H1 (cell line): Measurements from ENCODE around the gene NUP98. TPM values are rescaled to one million over a fixed set of nuclear protein-coding genes. Genes with fewer than 3 reads are reported as not detected.

Experiments
- CBX8 ChIP-seq: fragments of 300-800, 300-1000 bp; sonication (generic); IDR thresholded peaks from 2 replicates; pipeline ENCODE4 v1.7.1; 2016; ENCODE audit warnings: low read depth, low read length, borderline replicate concordance
- CEBPB ChIP-seq: IDR thresholded peaks from 2 replicates; pipeline ENCODE4 v1.6.1; 2012; ENCODE audit warnings: low read depth, low read length
- POLR2AphosphoS5 ChIP-seq: IDR thresholded peaks from 2 replicates; pipeline ENCODE4 v1.6.1; 2011; ENCODE audit warnings: low read depth, low read length
- TAF1 ChIP-seq: IDR thresholded peaks from 2 replicates; pipeline ENCODE4 v1.6.1; 2011; ENCODE audit warnings: mild to moderate bottlenecking, low read depth, low read length
- polyA plus RNA-seq, 7 experiments: library from polyadenylated mRNA; depleted of rRNA in 3 of 7; stranded (reverse) in 5 of 7; unstranded in 2 of 7; fragments of >200 nt in 5 of 7; fragments of 200-250 nt in 2 of 7; gene quantifications; 1 replicate in 5 of 7; 2 replicates in 1 of 7; 4 replicates in 1 of 7; pipeline versions ENCODE4 v1.2.1 to v1.2.3, GENCODE V29; 2011 to 2013; ENCODE audit warnings: missing spikeins in 2 of 7, mixed read lengths in 2 of 7
- total RNA-seq: library from RNA; stranded (reverse); fragmentation: NEBNext Ultra II Directional; extraction: Animal tissue kit (Norgen Biotek cat#: 25700); gene quantifications from 2 replicates; pipeline ENCODE4 v1.2.1, GENCODE V29; 2021
- TF ChIP-seq, protein P1 (sequence below): fragments of 300-600 bp; sonication (generic); IDR thresholded peaks from 2 replicates; pipeline ENCODE4 v1.7.1; 2012; ENCODE audit warnings: low read length, moderate library complexity, mild to moderate bottlenecking, inconsistent platforms; ENCODE audit not compliant: insufficient replicate concordance
- TF ChIP-seq, protein P2 (sequence below), 3 experiments: IDR thresholded peaks; 1 replicate in 2 of 3; 2 replicates in 1 of 3; pipeline versions ENCODE4 v1.5.1 to v1.6.1; 2011; ENCODE audit warnings: low read length in 3 of 3, mild to moderate bottlenecking in 3 of 3, inconsistent platforms in 2 of 3, low read depth in 1 of 3, moderate library complexity in 1 of 3; ENCODE audit not compliant: insufficient read depth in 1 of 3; ENCODE audit errors: control extremely low read depth in 1 of 3

NUP98 gene
- total and polyA plus RNA-seq, 2 of the 8 experiments (the other 6 are each of a cell fraction or from before 2014, with no cell fraction given): 98.6 to 261 TPM

DNA sequence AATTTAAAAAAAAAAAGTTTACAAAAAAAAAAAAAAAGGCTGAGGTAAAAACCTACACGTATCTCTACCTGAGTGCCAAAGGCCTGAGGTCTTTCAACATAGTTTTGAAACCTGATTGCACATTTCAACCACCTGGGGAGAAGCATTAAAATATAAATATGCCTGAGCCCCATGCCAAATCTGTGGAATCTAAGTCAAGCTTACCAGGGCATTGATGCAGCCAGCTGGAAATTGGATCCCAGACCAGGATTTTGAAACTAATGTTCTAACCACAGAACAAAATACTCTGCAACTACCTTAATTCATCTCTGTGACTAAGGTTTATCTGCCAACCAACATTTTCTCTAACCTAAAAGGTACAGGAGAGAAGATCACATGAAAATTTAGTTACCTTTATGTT lies 87.4 kb downstream of the NUP98 start (continued):
- TF ChIP-seq, protein P1, sequence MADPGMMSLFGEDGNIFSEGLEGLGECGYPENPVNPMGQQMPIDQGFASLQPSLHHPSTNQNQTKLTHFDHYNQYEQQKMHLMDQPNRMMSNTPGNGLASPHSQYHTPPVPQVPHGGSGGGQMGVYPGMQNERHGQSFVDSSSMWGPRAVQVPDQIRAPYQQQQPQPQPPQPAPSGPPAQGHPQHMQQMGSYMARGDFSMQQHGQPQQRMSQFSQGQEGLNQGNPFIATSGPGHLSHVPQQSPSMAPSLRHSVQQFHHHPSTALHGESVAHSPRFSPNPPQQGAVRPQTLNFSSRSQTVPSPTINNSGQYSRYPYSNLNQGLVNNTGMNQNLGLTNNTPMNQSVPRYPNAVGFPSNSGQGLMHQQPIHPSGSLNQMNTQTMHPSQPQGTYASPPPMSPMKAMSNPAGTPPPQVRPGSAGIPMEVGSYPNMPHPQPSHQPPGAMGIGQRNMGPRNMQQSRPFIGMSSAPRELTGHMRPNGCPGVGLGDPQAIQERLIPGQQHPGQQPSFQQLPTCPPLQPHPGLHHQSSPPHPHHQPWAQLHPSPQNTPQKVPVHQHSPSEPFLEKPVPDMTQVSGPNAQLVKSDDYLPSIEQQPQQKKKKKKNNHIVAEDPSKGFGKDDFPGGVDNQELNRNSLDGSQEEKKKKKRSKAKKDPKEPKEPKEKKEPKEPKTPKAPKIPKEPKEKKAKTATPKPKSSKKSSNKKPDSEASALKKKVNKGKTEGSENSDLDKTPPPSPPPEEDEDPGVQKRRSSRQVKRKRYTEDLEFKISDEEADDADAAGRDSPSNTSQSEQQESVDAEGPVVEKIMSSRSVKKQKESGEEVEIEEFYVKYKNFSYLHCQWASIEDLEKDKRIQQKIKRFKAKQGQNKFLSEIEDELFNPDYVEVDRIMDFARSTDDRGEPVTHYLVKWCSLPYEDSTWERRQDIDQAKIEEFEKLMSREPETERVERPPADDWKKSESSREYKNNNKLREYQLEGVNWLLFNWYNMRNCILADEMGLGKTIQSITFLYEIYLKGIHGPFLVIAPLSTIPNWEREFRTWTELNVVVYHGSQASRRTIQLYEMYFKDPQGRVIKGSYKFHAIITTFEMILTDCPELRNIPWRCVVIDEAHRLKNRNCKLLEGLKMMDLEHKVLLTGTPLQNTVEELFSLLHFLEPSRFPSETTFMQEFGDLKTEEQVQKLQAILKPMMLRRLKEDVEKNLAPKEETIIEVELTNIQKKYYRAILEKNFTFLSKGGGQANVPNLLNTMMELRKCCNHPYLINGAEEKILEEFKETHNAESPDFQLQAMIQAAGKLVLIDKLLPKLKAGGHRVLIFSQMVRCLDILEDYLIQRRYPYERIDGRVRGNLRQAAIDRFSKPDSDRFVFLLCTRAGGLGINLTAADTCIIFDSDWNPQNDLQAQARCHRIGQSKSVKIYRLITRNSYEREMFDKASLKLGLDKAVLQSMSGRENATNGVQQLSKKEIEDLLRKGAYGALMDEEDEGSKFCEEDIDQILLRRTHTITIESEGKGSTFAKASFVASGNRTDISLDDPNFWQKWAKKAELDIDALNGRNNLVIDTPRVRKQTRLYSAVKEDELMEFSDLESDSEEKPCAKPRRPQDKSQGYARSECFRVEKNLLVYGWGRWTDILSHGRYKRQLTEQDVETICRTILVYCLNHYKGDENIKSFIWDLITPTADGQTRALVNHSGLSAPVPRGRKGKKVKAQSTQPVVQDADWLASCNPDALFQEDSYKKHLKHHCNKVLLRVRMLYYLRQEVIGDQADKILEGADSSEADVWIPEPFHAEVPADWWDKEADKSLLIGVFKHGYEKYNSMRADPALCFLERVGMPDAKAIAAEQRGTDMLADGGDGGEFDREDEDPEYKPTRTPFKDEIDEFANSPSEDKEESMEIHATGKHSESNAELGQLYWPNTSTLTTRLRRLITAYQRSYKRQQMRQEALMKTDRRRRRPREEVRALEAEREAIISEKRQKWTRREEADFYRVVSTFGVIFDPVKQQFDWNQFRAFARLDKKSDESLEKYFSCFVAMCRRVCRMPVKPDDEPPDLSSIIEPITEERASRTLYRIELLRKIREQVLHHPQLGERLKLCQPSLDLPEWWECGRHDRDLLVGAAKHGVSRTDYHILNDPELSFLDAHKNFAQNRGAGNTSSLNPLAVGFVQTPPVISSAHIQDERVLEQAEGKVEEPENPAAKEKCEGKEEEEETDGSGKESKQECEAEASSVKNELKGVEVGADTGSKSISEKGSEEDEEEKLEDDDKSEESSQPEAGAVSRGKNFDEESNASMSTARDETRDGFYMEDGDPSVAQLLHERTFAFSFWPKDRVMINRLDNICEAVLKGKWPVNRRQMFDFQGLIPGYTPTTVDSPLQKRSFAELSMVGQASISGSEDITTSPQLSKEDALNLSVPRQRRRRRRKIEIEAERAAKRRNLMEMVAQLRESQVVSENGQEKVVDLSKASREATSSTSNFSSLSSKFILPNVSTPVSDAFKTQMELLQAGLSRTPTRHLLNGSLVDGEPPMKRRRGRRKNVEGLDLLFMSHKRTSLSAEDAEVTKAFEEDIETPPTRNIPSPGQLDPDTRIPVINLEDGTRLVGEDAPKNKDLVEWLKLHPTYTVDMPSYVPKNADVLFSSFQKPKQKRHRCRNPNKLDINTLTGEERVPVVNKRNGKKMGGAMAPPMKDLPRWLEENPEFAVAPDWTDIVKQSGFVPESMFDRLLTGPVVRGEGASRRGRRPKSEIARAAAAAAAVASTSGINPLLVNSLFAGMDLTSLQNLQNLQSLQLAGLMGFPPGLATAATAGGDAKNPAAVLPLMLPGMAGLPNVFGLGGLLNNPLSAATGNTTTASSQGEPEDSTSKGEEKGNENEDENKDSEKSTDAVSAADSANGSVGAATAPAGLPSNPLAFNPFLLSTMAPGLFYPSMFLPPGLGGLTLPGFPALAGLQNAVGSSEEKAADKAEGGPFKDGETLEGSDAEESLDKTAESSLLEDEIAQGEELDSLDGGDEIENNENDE: no peak
- TF ChIP-seq POLR2AphosphoS5: no peak
- no peak for TF ChIP-seq CEBPB
- TF ChIP-seq, protein P2, sequence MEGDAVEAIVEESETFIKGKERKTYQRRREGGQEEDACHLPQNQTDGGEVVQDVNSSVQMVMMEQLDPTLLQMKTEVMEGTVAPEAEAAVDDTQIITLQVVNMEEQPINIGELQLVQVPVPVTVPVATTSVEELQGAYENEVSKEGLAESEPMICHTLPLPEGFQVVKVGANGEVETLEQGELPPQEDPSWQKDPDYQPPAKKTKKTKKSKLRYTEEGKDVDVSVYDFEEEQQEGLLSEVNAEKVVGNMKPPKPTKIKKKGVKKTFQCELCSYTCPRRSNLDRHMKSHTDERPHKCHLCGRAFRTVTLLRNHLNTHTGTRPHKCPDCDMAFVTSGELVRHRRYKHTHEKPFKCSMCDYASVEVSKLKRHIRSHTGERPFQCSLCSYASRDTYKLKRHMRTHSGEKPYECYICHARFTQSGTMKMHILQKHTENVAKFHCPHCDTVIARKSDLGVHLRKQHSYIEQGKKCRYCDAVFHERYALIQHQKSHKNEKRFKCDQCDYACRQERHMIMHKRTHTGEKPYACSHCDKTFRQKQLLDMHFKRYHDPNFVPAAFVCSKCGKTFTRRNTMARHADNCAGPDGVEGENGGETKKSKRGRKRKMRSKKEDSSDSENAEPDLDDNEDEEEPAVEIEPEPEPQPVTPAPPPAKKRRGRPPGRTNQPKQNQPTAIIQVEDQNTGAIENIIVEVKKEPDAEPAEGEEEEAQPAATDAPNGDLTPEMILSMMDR (IDR thresholded peaks at IDR 0.05; ENCODE audit: control extremely low read depth in 1 of 3, insufficient read depth in 1 of 3, low read depth in 1 of 3, low read length in 3 of 3): no peak
- no peak for TF ChIP-seq TAF1
- no peak for TF ChIP-seq CBX8
- TF ChIP-seq, all 59 proteins: peak for 0
